LoVo (cell line): ENCODE measurements around the gene ACYP2.
"Not testable (repeated sequence)": the region's sequence is repeated elsewhere in the genome, so short reads cannot be mapped to it uniquely, and the experiment has no call there.

Source experiments
- DNase-seq: peaks from one replicate; pipeline ENCODE4 v3.0.0-alpha.2; 2016; ENCODE audit warnings: low spot score

ACYP2 gene

DNA sequence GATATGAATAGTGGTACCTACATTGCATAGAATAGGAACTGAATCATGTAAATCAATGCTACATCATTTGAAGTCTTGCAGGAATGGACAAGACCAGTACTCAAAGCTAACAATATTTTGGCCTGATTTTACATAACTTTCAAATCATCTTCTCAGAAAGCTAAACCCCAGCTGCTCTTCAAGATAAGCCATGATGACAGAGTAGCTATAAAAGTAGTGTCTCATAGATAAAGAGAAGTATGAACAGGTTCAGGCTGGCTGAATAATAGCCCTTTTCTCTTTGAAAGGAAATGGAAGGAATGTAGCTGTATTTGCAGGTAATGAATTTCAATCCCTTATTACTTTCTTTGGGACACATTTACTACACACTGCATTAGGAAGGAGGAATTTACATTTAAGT is 112.4 kb downstream of the ACYP2 start:
- DNase-seq: no peak

DNA sequence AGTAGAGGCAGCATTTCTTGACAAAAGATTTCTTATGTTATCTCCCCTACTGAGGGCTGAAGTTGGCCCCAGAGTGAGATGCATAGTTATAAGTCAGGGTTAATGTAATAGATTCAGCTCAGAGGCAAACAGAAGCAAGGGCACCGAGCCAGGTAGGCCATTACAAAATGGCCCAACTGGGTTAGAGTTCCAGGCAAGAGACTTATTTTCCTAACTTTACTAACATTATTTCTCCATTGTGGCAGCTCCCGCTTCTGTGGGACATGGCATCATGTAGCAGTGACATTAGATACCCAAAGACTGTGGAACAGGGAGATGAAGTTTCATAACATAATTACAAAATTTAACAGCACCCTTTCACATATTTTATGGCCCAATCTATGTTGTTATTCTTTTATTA is 113.5 kb downstream of the ACYP2 start:
- DNase-seq: no peak

DNA sequence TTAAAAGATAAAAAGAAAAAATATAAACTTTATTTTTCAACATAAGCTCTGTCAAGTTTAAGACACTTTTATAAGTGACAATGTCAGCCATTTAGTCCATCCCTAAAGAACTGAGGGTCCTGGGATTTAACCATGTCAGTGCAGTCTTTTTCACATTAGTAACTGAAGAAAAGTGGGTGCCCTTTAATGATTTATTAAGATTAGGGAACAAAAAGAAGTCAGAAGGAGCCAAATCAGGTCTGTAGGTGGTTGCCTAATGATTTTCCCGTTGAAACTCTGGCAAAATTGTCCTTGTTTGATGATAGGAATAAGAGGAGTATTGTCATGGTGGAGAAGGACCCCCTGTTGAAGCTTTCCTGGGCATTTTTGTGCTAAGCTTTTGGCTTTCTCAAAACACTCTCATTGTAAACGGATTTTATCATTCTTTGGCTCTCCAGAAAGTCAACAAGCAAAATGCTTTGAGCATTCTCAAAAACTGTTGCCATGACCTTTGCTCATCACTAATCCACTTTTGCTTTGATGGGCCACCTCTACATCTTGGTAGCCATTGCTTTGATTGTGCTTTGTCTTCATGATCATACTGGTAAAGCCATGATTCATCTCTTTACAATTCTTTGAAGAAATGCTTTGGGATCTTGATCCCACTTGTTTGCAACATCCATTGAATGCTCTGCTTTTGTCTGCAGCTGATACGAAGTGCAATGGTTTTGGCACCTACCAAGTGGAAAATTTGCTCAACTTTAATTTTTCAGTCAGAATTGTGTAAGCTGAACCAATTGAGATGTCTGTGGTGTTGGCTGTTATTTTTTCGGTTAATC is 118.6 kb downstream of the ACYP2 start:
- DNase-seq: no peak

DNA sequence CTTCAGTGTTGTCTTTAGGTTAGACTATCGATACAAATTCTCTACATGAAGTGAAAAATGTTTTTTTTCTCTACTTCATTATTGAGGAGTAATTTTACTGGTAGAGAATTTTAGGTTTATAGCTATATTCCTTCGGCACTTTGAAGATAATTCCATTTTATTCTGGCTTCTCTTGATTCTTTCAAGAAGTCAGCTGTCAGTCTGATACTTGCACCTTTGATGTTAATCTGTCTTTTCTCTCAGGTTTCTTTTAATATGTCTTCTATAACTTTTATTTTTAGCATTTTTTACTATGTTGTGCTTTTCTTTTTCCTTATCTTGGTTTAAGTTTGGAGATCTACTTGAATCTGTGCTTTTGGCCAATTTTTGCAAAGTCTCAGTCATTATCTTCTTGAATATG is 122.0 kb downstream of the ACYP2 start:
- DNase-seq: no peak

DNA sequence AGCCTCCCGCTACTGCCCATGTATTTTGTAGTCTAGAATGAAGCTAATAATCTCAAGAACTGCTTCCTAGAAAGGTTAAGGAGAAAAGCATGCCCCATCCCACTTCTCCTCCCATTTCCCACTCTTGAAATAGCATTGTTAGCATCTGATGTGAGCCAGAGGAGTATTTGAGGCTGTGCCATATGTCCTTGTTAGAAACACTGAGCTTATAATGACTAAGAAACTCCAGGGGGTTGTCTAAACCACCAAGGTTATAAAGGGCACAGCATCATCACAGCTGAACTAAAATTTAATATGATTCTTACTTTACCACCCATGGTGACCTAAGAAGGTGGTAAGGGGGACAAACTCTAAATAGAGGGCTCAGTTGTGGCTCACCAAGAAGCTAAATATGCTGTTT is 124.0 kb downstream of the ACYP2 start:
- DNase-seq: no peak

DNA sequence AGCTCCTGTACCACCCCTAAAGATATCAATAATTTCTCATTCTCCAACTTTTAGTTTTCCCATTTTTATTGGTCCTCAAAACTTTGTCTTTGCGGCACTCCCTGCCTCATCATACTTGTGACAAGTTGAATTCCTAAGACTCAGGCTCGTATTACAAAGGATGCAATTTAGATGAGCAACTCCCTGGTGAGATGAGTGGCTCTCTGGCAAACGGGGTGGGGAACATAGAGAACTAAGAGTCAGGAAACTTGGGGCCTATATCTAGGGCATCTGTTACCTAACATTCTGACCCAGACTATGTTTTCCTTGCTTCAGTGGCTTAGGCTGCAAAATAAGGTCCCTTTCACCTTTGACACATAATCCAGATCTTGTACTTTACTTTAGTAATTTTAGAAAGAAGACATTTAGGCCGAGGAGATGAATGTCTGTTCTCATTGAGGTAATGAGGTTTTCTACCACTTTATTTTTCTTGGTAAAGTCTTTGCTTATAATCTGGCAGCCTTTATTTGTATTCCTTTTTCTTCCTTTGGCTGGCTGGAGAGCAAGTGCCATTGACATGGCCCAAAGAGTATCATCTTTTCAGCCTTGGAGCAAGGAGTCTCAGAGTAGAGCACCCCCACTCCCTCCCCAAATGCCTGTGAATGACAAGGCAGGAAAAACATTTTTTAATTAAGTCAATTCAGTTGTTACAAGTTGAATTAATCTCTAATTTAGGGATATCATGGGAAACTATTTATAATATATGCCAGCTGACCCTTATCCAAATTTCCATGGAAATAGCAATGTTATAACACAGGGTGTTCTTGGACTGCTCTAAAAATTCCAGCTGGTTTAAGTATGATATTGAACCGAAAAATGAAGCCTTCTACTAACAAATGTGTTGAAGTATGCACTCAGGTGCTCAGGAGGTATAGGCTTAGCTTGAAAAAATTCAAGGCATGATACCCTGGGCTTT is 125.4 kb downstream of the ACYP2 start:
- no peak for DNase-seq

DNA sequence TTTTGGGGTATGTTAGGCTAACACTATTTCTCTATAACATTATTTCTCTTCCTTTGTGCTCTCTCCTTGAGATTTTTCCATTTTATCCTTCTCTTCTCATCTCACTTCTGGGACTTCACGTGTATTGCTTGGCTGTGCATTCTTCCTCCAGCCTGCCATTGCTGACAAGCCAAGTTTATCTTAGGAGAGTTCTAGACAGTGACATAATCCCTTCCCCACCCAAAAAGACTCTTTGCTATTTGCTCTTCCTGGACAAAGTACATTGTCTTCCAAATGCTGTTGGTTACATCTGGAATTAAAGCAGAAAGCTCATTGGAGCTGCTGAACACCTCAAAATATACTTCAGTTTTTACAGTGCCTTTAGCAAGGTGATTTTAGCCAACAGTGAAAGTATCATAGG is 131.7 kb downstream of the ACYP2 start:
- DNase-seq: no peak

DNA sequence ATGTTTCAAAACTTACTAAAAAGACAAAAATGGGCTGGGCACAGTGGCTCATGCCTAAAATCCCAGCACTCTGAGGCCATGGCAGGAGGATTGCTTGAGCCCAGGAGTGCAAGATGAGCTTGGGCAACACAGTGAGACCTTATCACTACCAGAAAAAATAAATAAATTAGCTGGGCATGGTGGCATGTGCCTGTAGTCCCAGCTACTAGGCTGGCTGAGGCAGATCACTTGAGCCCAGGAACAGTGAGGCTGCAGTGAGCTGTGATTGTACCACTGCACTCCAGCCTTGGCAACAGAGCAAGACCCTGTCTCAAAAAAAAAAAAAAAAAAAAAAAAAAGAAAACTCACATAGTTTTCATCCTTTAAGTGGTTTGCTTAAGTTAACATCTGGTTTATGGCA is 134.2 kb downstream of the ACYP2 start:
- DNase-seq: no peak

DNA sequence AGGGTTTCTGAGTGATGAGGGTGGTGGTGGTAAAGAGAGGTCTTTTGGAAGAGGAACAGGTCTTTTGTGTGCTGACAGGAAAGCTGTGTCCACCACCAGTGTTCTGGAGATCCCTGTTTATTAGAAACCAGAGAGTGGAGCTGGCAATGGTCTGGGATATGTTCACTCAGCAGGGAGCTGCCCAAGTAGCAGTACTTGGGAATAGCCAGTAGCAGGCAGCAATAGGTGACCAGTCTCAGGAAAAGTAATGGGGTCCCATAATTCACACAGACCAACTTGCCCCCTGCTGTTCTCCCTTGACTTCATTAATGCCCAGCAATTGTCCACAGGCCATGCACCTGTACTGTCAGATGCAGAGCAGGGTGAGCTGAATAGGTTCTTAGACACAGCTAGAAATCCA is 138.8 kb downstream of the ACYP2 start:
- DNase-seq: no peak

DNA sequence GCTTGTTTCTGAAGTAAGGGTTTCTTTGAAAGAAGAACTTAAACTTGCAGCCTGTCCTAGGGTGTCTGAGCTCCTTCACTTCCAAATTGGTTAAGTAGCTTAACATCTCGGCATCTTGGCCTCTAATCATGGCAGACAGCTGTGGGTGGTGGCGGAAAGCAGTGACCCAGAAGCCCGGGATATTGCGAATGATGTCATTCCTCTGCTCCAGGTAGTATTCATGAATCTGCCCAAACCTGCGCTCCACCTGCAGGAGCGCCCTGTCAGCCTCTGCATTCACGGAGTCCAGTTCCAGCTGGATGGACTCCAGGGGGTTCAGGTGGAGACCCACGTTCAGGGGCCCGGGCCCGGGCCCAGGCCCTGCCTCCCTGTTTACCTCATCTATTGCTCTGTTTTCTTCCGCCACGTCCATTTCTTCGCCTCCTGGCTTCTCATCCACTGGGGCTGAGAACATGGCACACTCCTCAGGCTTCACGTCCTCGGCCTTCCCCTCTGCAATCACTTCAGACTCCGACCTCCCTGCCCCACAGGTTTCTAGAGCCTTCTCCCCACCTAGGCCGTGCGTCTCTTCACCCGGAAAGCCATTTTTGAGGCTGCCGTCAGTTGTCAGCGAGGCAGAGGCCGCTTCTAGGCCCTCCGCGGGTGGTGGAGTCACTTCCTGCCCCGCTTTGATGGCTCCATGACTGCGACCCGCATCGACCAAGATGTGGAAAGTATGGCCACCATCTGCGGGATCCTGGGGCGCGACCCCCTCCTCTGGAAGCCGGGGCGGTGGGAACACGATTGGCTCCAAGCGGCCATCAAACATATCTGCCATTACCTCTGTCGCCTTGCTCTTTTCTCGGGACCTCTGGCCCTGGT is 140.0 kb downstream of the ACYP2 start:
- DNase-seq: no peak

DNA sequence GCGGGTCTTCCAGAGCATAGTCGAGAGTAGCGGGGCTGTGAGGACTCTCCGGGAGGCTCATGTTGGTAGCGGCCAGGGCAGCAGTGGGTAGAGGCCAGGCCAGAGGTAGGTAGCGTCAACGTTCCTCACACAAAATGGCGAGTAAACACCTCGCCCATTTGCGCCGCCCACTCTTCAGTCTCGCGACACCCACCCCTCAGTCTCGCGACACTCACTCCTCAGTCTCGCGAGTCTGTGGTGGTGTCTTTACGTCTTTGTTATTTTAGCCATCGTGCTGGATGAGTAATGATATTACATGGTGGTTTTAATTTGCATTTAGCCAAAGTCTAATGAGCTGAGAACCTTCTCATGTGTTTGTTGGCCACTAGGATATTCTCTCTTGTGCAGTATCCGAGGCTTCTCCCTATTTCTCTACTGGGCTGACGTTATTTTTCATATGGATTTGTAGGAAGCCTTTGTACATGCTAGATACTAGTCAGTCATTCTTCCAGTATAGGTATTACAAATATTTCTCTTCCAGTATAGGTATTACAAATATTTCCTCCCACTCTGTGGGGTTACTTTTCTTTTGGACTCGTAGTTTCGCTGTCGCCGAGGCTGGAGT is 140.8 kb downstream of the ACYP2 start, which contains the start of gene TSPYL6:
Gene TSPYL6 (minus strand): TSS at position 139 of the 604 bp plus-strand sequence. CDS start 78 bp downstream, at position 61.
- no peak for DNase-seq

DNA sequence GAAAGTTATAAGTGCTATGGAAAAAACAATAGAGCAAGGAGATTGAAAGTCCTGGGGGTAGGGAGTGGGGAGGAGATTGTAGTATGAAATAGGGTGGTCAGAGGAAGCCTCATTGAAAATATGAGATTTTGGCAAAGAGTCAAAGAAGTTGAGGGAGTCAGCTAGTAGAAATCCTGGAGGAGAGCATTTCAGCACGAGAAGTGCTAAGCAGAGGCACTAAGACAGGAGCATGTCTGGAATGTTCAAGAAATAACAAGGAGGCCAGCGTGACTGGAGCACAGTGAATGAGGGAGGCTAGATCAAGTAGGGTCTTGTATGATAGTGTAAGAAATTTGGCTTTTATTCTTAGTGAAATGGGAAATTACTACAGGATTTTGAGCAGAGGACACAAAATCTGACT is 142.8 kb downstream of the ACYP2 start:
- DNase-seq: no peak

DNA sequence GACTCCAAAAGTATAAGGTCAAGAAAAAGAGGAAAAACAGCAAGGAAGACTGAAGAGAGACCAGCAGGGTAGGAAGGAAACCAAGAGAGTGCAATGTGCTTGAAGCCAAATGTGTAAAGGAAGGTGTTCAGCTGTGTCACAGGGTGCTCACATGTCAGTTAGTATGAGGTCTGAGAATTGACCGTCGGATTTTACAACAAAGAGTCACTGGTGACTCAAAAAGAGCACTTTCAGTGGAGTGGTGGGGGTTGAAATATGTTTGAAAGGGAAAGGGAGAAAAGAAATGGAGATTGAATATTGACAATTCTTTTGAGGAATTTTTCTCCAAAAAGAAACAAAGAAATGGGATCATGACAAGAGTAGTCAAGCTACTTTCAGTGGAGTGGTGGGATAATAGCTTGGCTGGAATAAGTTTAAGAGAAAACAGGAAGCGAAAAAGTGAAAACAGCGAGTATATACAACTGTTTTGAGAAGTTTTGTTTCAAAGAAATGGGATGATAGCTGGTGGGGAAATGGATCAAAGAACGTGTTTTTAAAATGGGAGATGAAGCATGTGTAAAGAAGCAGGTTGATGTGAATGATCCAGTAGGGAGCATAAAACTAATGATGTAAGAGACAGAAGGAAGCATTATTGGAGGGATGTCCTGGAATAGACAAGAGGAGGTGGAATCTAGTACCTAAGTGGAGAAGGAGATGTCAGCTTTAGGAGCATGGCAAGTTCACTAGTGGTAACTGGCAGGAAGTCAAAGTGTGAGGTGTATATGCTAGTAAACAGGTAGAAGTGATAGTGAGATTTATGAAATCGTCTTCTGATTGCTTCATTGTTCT is 144.2 kb downstream of the ACYP2 start:
- no peak for DNase-seq

DNA sequence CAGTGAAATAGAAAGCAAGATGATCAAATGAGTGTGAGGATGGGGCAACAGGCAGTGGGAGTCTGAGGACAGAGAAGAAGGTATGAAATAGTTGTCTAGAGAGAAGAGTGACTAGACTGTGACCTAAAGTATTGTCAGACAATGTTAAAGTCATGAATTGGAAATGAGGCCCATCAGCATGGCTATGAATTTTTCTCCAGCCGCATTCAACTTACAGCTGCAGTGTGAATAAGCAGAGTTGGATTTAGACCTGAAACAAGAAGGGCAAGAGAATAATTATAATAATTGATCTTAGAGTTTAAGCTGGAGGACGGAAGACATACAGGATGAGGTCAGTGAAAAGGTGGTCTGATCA is 144.8 kb downstream of the ACYP2 start:
- DNase-seq: no peak

DNA sequence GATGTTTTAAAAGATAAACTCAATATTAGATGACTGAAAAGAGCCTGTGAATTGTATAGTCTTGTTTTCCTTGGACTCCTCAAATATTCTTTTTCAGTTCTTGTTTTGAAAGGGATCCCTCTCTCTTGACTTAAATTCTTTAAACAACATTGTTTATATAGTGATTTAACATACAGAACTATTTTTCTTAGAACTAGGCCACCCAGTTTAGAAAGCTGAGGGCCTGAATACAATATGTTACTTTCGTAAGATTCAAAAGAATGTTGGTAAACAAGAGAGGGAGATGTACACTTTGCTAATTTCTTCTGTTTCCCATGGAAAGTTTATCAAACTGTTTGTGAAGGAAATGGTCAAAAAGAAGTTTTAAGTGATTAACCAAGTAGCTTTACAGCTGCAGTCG is 146.1 kb downstream of the ACYP2 start:
- DNase-seq: no peak

DNA sequence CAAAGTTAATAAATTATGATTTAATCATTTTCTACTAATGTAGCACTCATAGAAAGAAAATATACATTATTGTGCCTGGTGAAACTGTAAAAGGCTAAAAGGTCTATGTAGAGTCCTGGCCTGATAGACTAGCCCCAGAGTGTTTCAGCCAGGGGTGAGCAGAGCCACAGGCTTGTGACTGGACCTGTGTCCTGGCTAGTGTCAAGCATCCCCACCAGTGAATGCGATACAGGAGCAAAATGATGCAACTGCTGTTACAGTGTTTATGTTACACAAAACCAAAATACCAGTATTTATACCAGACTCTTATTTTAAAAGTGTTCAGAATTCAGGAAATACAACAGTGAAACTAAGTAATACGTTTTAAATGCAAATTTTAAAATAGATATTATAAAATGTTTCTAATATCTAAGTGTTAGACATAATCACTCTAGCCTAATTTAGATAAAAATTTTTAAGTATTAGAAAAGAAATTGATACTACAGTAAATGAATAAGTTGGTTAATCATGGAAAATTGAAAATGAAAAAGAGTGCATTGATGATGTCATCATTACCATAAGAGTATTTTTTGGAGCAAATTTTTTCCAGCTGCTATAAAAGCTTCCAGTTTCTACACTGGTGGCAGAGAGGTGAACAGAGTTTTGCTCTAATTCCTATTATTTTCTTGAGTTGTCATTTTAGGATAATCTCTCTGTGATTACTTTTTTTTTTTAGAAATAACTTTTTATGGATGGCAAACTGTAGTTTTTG is 146.8 kb downstream of the ACYP2 start:
- DNase-seq: no peak

DNA sequence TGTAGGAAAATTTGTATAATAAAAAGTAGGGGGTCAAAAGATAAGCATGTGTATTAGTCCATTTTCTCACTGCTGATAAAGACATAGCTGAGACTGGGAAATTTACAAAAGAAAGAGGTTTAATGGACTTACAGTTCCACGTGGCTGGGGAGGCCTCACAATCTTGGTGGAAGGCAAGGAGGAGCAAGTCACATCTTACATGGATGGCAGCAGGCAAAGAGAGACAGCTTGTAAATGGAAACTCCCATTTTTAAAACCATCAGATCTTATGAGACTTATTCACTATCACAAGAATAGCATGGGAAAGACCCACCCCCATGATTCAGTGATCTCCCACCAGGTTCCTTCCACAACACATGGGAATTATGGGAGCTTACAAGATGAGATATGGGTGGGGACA is 149.7 kb downstream of the ACYP2 start:
- DNase-seq: not testable (repeated sequence)

DNA sequence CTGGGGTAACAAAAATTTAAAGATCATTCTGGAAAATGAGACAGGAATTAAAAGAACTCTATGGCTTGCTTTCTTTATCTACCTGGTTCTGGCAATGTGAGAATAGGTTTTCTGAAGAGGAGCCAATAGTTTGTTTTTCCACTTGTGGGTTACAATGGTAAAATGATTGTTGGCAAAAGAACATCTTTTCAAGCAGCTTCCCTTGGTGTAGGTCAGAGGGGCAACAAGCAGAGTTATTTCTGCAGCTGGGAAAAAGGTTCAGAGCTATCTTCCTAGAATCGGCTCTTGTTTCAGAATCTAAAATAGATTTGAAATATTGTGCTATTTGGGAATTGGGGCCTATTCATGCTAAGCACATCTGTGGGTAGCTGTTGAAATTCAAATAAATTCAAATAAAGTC is 152.2 kb downstream of the ACYP2 start:
- no peak for DNase-seq

DNA sequence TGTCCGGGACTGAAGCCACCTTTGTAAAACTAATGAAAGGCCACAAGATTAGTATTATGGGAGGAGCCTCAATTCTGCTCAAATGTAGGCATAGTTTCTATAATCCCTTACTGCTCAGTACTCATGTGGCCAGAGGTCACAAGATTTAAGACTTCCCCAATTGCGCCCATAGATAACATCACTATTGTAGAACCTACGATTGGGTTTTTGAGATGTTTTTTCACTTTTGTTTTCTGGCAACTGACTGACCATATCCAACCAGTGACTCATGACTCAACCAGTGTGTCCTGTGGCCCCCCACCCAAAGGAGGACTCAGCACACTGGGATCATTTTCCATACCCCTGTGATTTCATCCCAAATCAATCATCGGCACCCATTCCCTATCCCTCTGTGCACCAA is 155.8 kb downstream of the ACYP2 start:
- DNase-seq: no peak
